ENCODE data around the gene MAST4.
"Not testable (repeated sequence)": the region's sequence is repeated elsewhere in the genome, so short reads cannot be mapped to it uniquely, and the experiment has no call there.

Gene MAST4

DNA sequence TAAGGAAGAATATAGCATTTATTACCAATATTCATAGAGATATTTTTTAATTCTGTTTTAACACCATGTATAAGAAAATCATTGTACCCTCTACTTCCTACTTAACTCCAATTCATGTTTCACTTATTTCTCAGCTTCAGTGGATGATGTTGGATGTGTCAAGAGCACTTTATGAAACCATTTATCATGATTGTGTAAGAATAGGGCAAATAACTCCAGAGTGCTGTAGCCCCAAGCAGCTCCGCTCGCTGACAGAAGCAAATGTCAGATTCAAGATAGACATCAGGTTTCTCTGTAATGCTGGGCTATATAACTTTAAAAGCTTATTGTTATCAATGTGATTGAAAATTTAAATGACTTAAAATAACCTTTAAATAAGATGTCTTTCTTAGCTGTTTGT lies 50.4 kb downstream of the MAST4 start:
- no peak for DNase-seq (ENCODE audit: low read depth)

DNA sequence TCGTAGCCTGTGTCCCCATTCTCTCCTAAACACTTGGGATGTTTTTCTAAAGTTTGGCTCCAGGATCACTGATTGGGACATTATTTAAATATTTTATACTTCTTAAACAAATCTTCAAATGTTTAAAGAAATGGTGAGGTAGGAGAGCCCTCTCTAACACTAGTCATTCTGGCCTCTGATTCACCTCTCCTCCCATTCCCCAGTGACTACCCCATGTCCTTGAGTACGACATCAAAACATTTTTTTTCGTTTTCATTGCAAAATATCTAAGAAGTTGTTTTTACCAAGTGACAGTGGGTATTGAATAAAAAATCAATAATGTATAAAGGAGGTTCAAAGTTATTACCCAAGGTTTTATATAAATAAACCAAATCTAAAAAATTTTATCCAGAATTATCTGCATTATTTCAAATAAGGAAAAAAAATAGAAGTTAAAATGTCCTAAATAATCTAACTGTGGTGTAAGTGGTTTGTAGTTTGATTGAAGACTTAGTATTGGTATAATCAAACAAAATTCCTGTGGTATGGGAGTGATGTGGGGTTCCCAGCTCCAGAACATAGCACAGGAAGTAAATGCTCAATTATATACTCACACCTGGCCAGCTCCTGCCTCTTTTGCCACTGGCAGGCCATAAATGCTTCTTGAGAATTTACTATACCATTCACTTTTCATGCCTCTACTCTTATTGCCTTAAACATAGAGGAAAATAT lies 51.1 kb downstream of the MAST4 start:
- DNase-seq (ENCODE audit: low read depth), result no peak

GRCh38 chr5:66652818-66653217 lies 56.6 kb downstream of the MAST4 start:
- DNase-seq (ENCODE audit: low read depth), result no peak

DNA sequence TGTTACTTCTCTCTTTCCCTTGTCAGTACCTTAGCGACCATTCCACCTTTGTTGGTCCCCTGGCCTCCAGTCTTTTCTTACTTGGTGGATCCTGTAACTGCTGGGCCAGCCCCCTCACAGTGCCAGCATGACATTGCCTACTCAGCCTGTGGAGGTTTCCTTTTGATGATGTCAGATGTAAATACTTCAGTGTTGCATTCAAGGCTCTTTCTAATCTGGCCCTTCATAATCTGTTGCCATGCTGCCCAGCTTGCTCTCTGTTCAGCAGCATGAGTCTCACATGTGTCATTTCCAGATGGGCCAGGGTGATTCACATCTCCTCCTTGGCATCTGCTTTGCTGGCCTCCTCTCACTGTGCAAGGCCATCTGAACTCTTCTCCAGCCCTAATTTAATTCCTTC lies 57.1 kb downstream of the MAST4 start:
- peak; percentile 82 for DNase-seq (ENCODE audit: low read depth)

- DNase-seq (ENCODE audit: low read depth), result no peak
Measured at GRCh38 chr5:66655395-66656324, 59.5 kb downstream of the MAST4 start.

GRCh38 chr5:66658516-66658915 lies 62.3 kb downstream of the MAST4 start:
- no peak for DNase-seq (ENCODE audit: low read depth)

DNA sequence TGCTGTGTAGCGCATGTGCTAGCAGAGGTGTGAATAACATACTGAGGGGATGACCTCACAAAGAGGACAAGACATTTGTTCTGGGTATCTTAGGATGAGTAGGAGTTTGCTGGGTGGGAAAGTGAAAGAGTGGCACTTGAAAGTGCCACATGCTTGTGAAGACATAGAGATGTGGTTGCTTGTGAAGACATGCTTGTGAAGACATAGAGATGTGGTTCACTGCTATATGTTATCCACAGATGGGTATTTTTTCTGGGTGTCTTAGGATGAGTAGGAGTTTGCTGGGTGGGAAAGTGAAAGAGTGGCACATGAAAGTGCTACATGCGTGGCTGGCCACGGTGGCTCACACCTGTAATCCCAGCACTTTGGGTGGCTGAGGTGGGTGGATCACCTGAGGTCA lies 63.6 kb downstream of the MAST4 start:
- no peak for DNase-seq (ENCODE audit: low read depth)

DNA sequence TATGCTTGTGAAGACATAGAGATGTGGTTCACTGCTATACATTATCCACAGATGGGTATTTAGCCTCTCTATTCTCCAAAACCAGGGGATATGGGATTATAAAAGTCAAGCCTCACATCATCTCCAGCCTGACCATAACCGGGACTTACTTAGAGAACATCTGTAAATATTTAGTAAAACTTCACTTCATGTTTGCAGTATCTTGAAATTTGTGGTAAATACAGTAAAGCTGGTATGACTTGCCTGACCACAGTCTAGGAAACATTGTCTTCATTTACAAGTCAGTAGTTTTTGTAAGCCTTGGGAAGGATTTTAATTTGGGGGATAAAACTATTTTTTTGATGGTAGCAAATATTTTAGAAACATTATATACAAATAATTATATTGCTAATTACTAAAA lies 64.2 kb downstream of the MAST4 start:
- no peak for DNase-seq (ENCODE audit: low read depth)

- peak; percentile 53 for DNase-seq (ENCODE audit: low read depth)
Measured at GRCh38 chr5:66661149-66661548, 65.0 kb downstream of the MAST4 start.

DNA sequence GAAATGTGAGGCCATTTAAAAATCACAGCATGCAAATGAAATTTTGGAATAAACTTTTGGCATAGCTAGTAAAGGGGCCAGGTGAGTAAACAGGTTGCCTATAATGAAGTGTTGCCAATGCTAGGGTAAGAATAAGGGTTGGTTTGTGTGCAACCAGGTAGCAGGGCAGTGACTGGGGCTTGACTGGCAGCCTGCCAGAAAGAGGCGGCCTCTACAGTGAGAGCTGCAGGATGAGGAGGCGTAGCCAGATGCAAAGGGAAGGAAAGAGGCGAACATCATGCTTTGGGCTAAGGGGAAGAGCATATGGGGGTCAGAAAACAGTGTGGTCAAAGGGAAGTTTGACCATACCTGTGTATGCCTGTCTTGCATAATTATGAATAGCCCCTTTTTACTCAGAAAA lies 70.6 kb downstream of the MAST4 start:
- DNase-seq (ENCODE audit: low read depth), result no peak

- no peak for DNase-seq (ENCODE audit: low read depth)
Measured at GRCh38 chr5:66669086-66669861, 73.1 kb downstream of the MAST4 start.

- no peak for DNase-seq (ENCODE audit: low read depth)
Measured at GRCh38 chr5:66669862-66670195, 73.6 kb downstream of the MAST4 start.

DNA sequence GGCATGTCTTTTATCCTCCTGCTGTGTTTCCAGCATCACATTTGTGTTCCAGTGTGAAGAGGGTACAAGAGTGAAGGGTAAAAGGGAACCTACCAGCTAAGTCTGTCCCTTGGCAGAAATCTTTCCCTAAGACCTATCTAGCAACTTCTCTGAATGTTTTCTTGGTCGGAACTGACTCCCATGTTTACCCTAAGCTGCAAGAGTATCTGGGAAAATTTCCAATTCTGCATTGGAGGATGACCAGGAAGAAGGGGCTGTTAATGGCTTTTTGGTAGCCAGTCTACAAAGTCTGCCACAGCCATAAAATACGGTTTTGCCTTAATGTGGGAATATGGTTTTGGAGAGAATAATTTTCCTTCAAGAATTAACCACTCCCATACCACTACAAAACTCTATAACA lies 75.1 kb downstream of the MAST4 start:
- DNase-seq (ENCODE audit: low read depth), result no peak

DNA sequence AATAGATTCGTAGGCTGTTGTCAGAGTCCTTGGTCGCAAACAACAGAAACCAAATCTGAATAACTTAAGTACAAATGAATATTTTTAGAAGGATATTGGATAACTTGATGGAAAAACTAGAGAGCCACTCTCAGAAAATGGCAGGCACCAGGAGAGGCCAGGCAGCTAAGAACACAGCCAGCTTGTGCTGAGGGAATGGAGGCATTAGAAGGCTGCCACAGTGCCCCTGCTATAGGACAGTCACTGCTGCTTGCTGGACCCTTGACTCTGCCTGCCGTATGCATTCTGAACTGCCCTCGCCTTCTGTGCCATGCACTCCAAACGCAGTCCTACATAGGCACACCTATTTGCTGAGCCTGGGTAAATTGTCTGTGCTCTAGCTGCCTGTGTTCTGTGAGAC lies 78.6 kb downstream of the MAST4 start:
- no peak for DNase-seq (ENCODE audit: low read depth)

DNA sequence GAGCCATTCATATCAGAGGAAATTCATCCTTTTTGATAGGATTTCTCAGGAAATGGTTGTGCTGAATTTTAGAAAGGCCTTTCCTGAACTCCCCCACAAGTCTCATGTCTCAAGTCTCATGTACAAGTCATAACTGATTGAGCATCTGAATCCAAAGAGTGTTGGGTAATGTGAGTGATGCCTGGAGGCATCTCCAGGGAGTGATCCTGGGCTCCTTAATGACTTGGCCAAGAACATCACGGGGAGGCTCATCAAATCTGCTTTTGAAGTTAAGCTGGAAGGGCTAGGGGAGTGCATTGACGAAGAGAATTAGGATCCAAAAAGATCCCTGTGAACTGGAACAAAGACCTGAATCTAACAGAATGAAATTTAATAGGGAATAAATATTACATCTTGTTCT lies 79.2 kb downstream of the MAST4 start:
- no peak for DNase-seq (ENCODE audit: low read depth)

DNA sequence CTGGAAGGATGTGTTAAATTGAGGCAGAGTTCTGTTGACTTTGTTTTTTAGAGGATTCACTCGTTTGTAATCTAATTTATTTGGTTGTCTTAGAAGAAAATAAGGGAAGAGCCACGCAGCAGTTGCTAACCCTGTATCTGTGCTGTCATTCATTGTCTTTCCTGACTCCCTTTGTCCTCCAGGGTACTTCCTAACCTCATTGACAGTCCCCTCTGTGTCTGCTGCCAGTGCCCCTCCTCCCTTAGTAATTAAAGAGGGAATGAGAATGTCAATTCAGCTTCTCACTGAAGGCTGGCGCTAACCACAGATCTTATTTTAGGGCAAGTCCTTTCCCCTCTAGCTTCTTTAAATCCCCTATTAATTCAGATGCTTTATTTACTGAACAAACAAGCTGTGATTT lies 84.0 kb downstream of the MAST4 start:
- DNase-seq (ENCODE audit: low read depth), result no peak

GRCh38 chr5:66680804-66681203 lies 84.6 kb downstream of the MAST4 start:
- DNase-seq (ENCODE audit: low read depth), result no peak

- no peak for DNase-seq (ENCODE audit: low read depth)
Measured at GRCh38 chr5:66684663-66685062, 88.5 kb downstream of the MAST4 start.

DNA sequence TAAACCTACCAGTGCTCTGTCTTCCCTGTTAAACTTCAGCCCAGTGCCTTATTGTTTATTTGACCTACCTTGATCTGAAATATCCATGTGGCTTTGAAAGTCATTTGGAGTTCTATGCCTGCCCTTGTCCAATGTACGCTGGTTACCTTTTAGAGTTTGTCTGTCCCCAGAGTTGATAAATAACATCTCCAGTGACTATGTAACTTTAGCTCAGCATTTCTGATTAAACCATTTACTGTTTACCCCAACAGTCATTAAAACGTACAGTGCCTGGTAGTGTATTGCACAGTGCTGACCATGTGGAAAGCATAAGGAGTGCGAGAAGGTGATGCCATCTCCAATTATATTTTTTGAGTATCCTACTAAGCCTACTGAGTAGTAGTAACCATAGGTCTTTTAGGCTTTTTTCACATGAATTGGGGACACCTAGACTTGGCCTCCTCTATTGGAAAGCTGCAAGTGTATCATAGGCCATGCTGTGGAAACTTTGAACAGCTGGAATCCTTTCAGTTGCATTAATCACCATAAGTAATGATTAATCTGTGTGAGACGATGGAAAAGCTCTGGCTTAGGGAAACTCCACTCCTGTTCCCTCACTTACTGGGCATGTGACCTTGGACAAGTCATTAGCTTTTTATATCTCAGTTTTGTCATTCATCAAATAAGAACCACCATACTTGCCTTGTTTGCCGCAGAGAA lies 93.5 kb downstream of the MAST4 start:
- DNase-seq (ENCODE audit: low read depth), result no peak

- DNase-seq (ENCODE audit: low read depth), result no peak
Measured at GRCh38 chr5:66694036-66694435, 97.8 kb downstream of the MAST4 start.

GRCh38 chr5:66695840-66696239 lies 99.6 kb downstream of the MAST4 start:
- not testable (repeated sequence) for DNase-seq (ENCODE audit: low read depth)
